A673 (cell line): ENCODE measurements around the gene CUL7.

Experiments used
- EZH2 ChIP-seq: fragments of 200-600 bp; sonication (generic); IDR thresholded peaks from 2 replicates; pipeline ENCODE4 v1.6.1; 2017; ENCODE audit warnings: borderline replicate concordance, low read depth, mild to moderate bottlenecking, mixed read lengths, antibody characterized with exemption, low read length; ENCODE audit not compliant: poor library complexity, severe bottlenecking
- TF ChIP-seq, protein P1 (sequence below): fragments of 300-800, 200-600 bp; sonication (generic); conservative IDR thresholded peaks from 2 replicates; pipeline ENCODE4 v1.5.1; 2017; ENCODE audit warnings: low read depth, mild to moderate bottlenecking, antibody characterized with exemption, low read length, moderate library complexity, mixed read lengths

DNA sequence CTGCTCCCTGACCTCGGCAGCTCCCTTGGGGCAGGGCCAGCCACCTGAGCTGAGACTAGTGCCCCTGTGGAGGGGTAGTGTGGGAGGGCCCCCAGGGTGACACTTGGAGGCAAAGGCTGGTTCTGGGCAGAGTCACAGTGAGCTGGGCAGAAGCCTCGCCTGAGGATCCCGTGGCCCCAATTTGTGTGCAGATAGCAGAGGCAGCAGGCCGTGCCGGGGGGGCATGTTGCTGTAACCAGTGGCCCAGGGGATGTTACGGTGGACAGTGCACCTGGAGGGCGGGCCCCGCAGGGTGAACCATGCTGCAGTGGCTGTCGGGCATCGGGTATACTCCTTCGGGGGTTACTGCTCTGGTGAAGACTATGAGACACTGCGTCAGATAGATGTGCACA lies 36.7 kb downstream of the CUL7 start:
- TF ChIP-seq, protein P1, sequence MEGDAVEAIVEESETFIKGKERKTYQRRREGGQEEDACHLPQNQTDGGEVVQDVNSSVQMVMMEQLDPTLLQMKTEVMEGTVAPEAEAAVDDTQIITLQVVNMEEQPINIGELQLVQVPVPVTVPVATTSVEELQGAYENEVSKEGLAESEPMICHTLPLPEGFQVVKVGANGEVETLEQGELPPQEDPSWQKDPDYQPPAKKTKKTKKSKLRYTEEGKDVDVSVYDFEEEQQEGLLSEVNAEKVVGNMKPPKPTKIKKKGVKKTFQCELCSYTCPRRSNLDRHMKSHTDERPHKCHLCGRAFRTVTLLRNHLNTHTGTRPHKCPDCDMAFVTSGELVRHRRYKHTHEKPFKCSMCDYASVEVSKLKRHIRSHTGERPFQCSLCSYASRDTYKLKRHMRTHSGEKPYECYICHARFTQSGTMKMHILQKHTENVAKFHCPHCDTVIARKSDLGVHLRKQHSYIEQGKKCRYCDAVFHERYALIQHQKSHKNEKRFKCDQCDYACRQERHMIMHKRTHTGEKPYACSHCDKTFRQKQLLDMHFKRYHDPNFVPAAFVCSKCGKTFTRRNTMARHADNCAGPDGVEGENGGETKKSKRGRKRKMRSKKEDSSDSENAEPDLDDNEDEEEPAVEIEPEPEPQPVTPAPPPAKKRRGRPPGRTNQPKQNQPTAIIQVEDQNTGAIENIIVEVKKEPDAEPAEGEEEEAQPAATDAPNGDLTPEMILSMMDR, result no peak
- no peak for TF ChIP-seq EZH2
